ENCODE results near the gene SPAG17. TPM values are rescaled to one million over a fixed set of nuclear protein-coding genes. Genes with fewer than 3 reads are reported as not detected.

SPAG17 gene
- total RNA-seq, 1 donor from 2014 or later: 1.2 TPM

GRCh38 chr1:117911051-117911450 lies 274.0 kb downstream of the SPAG17 start:
- DNase-seq (ENCODE audit: low read depth): no peak
- no peak overlapping the region for H3K4me3 ChIP-seq (ENCODE audit: low read depth, low read length)
- no peak for TF ChIP-seq CTCF (conservative IDR thresholded peaks at IDR 0.05; ENCODE audit: low read depth, low read length)

- DNase-seq (ENCODE audit: low read depth): no peak
- no peak for TF ChIP-seq CTCF (conservative IDR thresholded peaks at IDR 0.05; ENCODE audit: low read depth, low read length)
- no peak overlapping the region for H3K4me3 ChIP-seq (ENCODE audit: low read depth, low read length)
Measured at GRCh38 chr1:117905019-117905418, 280.0 kb downstream of the SPAG17 start.

GRCh38 chr1:117904485-117904884 lies 280.5 kb downstream of the SPAG17 start:
- TF ChIP-seq CTCF (conservative IDR thresholded peaks at IDR 0.05; ENCODE audit: low read depth, low read length): no peak
- no peak for DNase-seq (ENCODE audit: low read depth)
- H3K4me3 ChIP-seq (ENCODE audit: low read depth, low read length): no peak overlapping the region

All from epithelial cell of proximal tubule (primary cell).